Osteoblast (primary cell): Measurements from ENCODE around the gene COL8A2. TPM values are rescaled to one million over a fixed set of nuclear protein-coding genes. Genes with fewer than 3 reads are reported as not detected.

ENCODE experiments used
- DNase-seq: peaks from one replicate; pipeline ENCODE4 v3.0.0; 2011; ENCODE audit warnings: low spot score, mixed read lengths; ENCODE audit not compliant: insufficient read length; ENCODE audit errors: missing footprints
- H2AFZ ChIP-seq: 2 replicates; pipeline ENCODE4 v1.6.0; 2011; ENCODE audit warnings: mild to moderate bottlenecking, low read length
- H3K27ac ChIP-seq: 2 replicates; pipeline ENCODE4 v1.5.1; 2011; ENCODE audit warnings: mild to moderate bottlenecking, low read depth, low read length, moderate library complexity
- H3K27me3 ChIP-seq: 2 replicates; pipeline ENCODE4 v1.6.0; 2012; ENCODE audit warnings: mild to moderate bottlenecking, control low read depth, inconsistent platforms, low read length, moderate library complexity; ENCODE audit not compliant: insufficient read depth
- H3K36me3 ChIP-seq: 2 replicates; pipeline ENCODE4 v1.5.1; 2011; ENCODE audit warnings: mild to moderate bottlenecking, low read length, control low read depth, moderate library complexity; ENCODE audit not compliant: insufficient read depth
- H3K4me1 ChIP-seq: 2 replicates; pipeline ENCODE4 v1.5.1; 2011; ENCODE audit warnings: mild to moderate bottlenecking, low read length, control low read depth, moderate library complexity; ENCODE audit not compliant: insufficient read depth
- H3K4me2 ChIP-seq: 2 replicates; pipeline ENCODE4 v1.6.0; 2011; ENCODE audit warnings: mild to moderate bottlenecking, low read length; ENCODE audit not compliant: insufficient read depth
- H3K4me3 ChIP-seq: fragments of 200-600 bp; sonication (generic); 3 replicates; pipeline ENCODE4 v1.5.1; 2012; ENCODE audit warnings: mild to moderate bottlenecking, low read length, inconsistent platforms; ENCODE audit not compliant: insufficient read depth
- H3K79me2 ChIP-seq: 2 replicates; pipeline ENCODE4 v1.6.0; 2012; ENCODE audit warnings: mild to moderate bottlenecking, low read length, control low read depth, inconsistent platforms; ENCODE audit not compliant: insufficient read depth
- H3K9me3 ChIP-seq: 2 replicates; pipeline ENCODE4 v1.5.1; 2011; ENCODE audit warnings: low read depth, low read length, control low read depth
- H4K20me1 ChIP-seq: 2 replicates; pipeline ENCODE4 v1.6.0; 2012; ENCODE audit warnings: mild to moderate bottlenecking, low read length, control low read depth; ENCODE audit not compliant: insufficient read depth
- CTCF ChIP-seq: IDR thresholded peaks from 2 replicates; pipeline ENCODE4 v1.5.1; 2011; ENCODE audit warnings: mild to moderate bottlenecking, low read depth, low read length, moderate library complexity; ENCODE audit errors: extremely low read depth
- total RNA-seq: library from RNA; depleted of rRNA; stranded (reverse); fragments of >200 nt; gene quantifications from 2 replicates; pipeline ENCODE4 v1.2.3, GENCODE V29; 2012

COL8A2 gene
- total RNA-seq, 1 donor: 15.2 TPM

- Histone ChIP-seq H3K27me3 (no peaks in the 10 kb centered on the region), H3K4me3 (peak overlapping the region; percentile 61), H3K36me3 (peaks cover 30% of the 10 kb centered on the region), H3K9me3 (no peaks in the 10 kb centered on the region), H3K27ac (peak overlapping the region; percentile 73), H2AFZ (no peak overlapping the region), H3K4me1 (peaks cover 68% of the 10 kb centered on the region), H3K79me2 (peaks cover 99% of the 10 kb centered on the region), H3K4me2 (peak overlapping the region; percentile 70), H4K20me1 (peaks cover 93% of the 10 kb centered on the region)
- no peak for DNase-seq
- no peak for TF ChIP-seq CTCF
These were observed 36.9 kb upstream of the COL8A2 start for GRCh38 chr1:36161641-36162531.

- Histone ChIP-seq H4K20me1 (peaks cover 90% of the 10 kb centered on the region), H3K9me3 (no peaks in the 10 kb centered on the region), H2AFZ (peak overlapping the region; percentile 58), H3K4me3 (peak overlapping the region; percentile 61), H3K36me3 (peaks cover 30% of the 10 kb centered on the region), H3K79me2 (peaks cover 99% of the 10 kb centered on the region), H3K27ac (peak overlapping the region; percentile 73), H3K4me1 (peaks cover 61% of the 10 kb centered on the region), H3K4me2 (peak overlapping the region; percentile 70), H3K27me3 (no peaks in the 10 kb centered on the region)
- TF ChIP-seq CTCF: peak; percentile 50
- DNase-seq: peak; percentile 97
These were observed 36.0 kb upstream of the COL8A2 start for GRCh38 chr1:36160949-36161485.

- peak overlapping the region; percentile 73 for H3K27ac ChIP-seq
- peak overlapping the region; percentile 70 for H3K4me2 ChIP-seq
- peaks cover 30% of the 10 kb centered on the region for H3K36me3 ChIP-seq
- no peak for DNase-seq
- H3K27me3 ChIP-seq: no peaks in the 10 kb centered on the region
- H3K4me3 ChIP-seq: peak overlapping the region; percentile 61
- H4K20me1 ChIP-seq: peaks cover 86% of the 10 kb centered on the region
- peaks cover 58% of the 10 kb centered on the region for H3K4me1 ChIP-seq
- no peak for TF ChIP-seq CTCF
- H3K79me2 ChIP-seq: peaks cover 95% of the 10 kb centered on the region
- no peaks in the 10 kb centered on the region for H3K9me3 ChIP-seq
- peak overlapping the region; percentile 58 for H2AFZ ChIP-seq
These were observed 35.4 kb upstream of the COL8A2 start for GRCh38 chr1:36160388-36160948.
